ENCODE results near the gene IQSEC1.

IQSEC1 gene

GRCh38 chr3:13091898-13092611, 18.8 kb upstream of the IQSEC1 start:
- DNase-seq (ENCODE audit: low read depth): peak; percentile 88
- H3K4me3 ChIP-seq (ENCODE audit: low read depth, low read length): no peak overlapping the region
- peak; percentile 97 for TF ChIP-seq CTCF (IDR thresholded peaks at IDR 0.05; ENCODE audit: insufficient read depth, low read depth, low read length, missing control alignments)

- no peak overlapping the region for H3K4me3 ChIP-seq (ENCODE audit: low read depth, low read length)
- TF ChIP-seq CTCF (IDR thresholded peaks at IDR 0.05; ENCODE audit: insufficient read depth, low read depth, low read length, missing control alignments): no peak
- peak; percentile 58 for DNase-seq (ENCODE audit: low read depth)
These were observed 15.1 kb upstream of the IQSEC1 start for GRCh38 chr3:13088028-13089006.

GRCh38 chr3:13087320-13087990, 14.2 kb upstream of the IQSEC1 start:
- no peak for TF ChIP-seq CTCF (IDR thresholded peaks at IDR 0.05; ENCODE audit: insufficient read depth, low read depth, low read length, missing control alignments)
- no peak overlapping the region for H3K4me3 ChIP-seq (ENCODE audit: low read depth, low read length)
- no peak for DNase-seq (ENCODE audit: low read depth)

GRCh38 chr3:13086531-13086981, 13.3 kb upstream of the IQSEC1 start:
- peak; percentile 32 for DNase-seq (ENCODE audit: low read depth)
- H3K4me3 ChIP-seq (ENCODE audit: low read depth, low read length): no peak overlapping the region
- TF ChIP-seq CTCF (IDR thresholded peaks at IDR 0.05; ENCODE audit: insufficient read depth, low read depth, low read length, missing control alignments): no peak

GRCh38 chr3:13085846-13086179, 12.6 kb upstream of the IQSEC1 start:
- DNase-seq (ENCODE audit: low read depth): no peak
- no peak for TF ChIP-seq CTCF (IDR thresholded peaks at IDR 0.05; ENCODE audit: insufficient read depth, low read depth, low read length, missing control alignments)
- H3K4me3 ChIP-seq (ENCODE audit: low read depth, low read length): no peak overlapping the region

- no peak for DNase-seq (ENCODE audit: low read depth)
- TF ChIP-seq CTCF (IDR thresholded peaks at IDR 0.05; ENCODE audit: insufficient read depth, low read depth, low read length, missing control alignments): no peak
- H3K4me3 ChIP-seq (ENCODE audit: low read depth, low read length): no peak overlapping the region
These were observed 12.0 kb upstream of the IQSEC1 start for GRCh38 chr3:13085081-13085845.

All from GM12865 (cell line).